Measurements from ENCODE around the gene PDXDC1.
"Not testable (repeated sequence)": the region's sequence is repeated elsewhere in the genome, so short reads cannot be mapped to it uniquely, and the experiment has no call there.

GRCh38 chr16:15090663-15091269 lies 115.9 kb downstream of the PDXDC1 start:
- TF ChIP-seq GLIS3 (CRISPR knock-in tag; IDR thresholded peaks at IDR 0.05); POU6F1 (CRISPR knock-in tag; IDR thresholded peaks at IDR 0.05; ENCODE audit: borderline replicate concordance, low read depth); PATZ1 (CRISPR knock-in tag; IDR thresholded peaks at IDR 0.05; ENCODE audit: borderline replicate concordance); ZFP30 (CRISPR knock-in tag; IDR thresholded peaks at IDR 0.05); ZNF565 (CRISPR knock-in tag; conservative IDR thresholded peaks at IDR 0.05; ENCODE audit: low read depth); CSRNP3 (CRISPR knock-in tag; IDR thresholded peaks at IDR 0.05); ZFP3 (CRISPR knock-in tag; IDR thresholded peaks at IDR 0.05); ZNF70 (CRISPR knock-in tag; IDR thresholded peaks at IDR 0.05); ARNTL (CRISPR knock-in tag; IDR thresholded peaks at IDR 0.05; ENCODE audit: borderline replicate concordance, low read depth); TSHZ2 (CRISPR knock-in tag; IDR thresholded peaks at IDR 0.05); PPARA (CRISPR knock-in tag; IDR thresholded peaks at IDR 0.05; ENCODE audit: borderline replicate concordance); TOX (CRISPR knock-in tag; IDR thresholded peaks at IDR 0.05; ENCODE audit: borderline replicate concordance): not testable (repeated sequence)

All from SK-N-SH treated with all-trans-retinoic acid at 6 μM for 48 hours (cell line).